Lower leg skin (tissue), 4 donors: Measurements from ENCODE around the gene SECTM1. TPM values are rescaled to one million over a fixed set of nuclear protein-coding genes. Genes with fewer than 3 reads are reported as not detected.
"Not testable (repeated sequence)": the region's sequence is repeated elsewhere in the genome, so short reads cannot be mapped to it uniquely, and the experiment has no call there.

ENCODE experiments used
- DNase-seq, 2 donors: peaks; one replicate each; pipeline ENCODE4 v3.0.0-alpha.2; 2019; ENCODE audit warnings: low spot score in 2 of 2
- H3K4me3 ChIP-seq: fragments of 200-600 bp; sonication (generic); 2 replicates; pipeline ENCODE4 v1.5.1; 2017; ENCODE audit warnings: mild to moderate bottlenecking, low read depth; ENCODE audit not compliant: poor library complexity, severe bottlenecking
- CTCF ChIP-seq, 3 donors: fragments of 450-650 bp; IDR thresholded peaks; one replicate each; pipeline ENCODE4 v1.5.1; 2016; ENCODE audit warnings: antibody characterized with exemption in 3 of 3, mild to moderate bottlenecking in 3 of 3, moderate library complexity in 2 of 3
- POLR2A ChIP-seq, 2 donors: fragments of 450-650 bp; IDR thresholded peaks; one replicate each; pipeline ENCODE4 v1.6.1; 2016 to 2017; ENCODE audit warnings: antibody characterized with exemption in 2 of 2, mild to moderate bottlenecking in 1 of 2, moderate library complexity in 1 of 2
- WGBS, 2 donors: methylation state at CpG; one replicate each; pipeline ENCODE4 v1.1.5; 2018; 5-methylcytosine and 5-hydroxymethylcytosine counted together
- intact Hi-C: fragments of 100-400 bp; cut with DNase I; formaldehyde crosslinking; loops from one replicate; pipeline ENCODE4 v1.15.0; 2023; ENCODE audit warnings: low total_unique reads
- total RNA-seq, 4 donors: library from RNA; depleted of rRNA; stranded (reverse); fragments of >200 nt; gene quantifications; one replicate each; pipeline ENCODE4 v1.1.0, GENCODE V29; 2016

Gene SECTM1
- total RNA-seq, 4 donors from 2014 or later: 12.4 to 16.3 (median 14.5) TPM

- intact Hi-C loops: no loop called here
- WGBS, 2 donors: 85 to 87% methylated on average over 25 to 36 of the region's 37 CpGs
- TF ChIP-seq POLR2A (IDR thresholded peaks at IDR 0.05): no peak
- no peak for TF ChIP-seq CTCF (IDR thresholded peaks at IDR 0.05)
- H3K4me3 ChIP-seq: no peak overlapping the region
- DNase-seq: no peak
Measured at GRCh38 chr17:82373731-82374625, 40.4 kb upstream of the SECTM1 start.

GRCh38 chr17:82373072-82373452 lies 39.5 kb upstream of the SECTM1 start:
- DNase-seq, intact Hi-C loops, H3K4me3 ChIP-seq: not testable (repeated sequence)
- WGBS, 2 donors: 88 to 91% methylated on average over 10 of the region's 10 CpGs

DNA sequence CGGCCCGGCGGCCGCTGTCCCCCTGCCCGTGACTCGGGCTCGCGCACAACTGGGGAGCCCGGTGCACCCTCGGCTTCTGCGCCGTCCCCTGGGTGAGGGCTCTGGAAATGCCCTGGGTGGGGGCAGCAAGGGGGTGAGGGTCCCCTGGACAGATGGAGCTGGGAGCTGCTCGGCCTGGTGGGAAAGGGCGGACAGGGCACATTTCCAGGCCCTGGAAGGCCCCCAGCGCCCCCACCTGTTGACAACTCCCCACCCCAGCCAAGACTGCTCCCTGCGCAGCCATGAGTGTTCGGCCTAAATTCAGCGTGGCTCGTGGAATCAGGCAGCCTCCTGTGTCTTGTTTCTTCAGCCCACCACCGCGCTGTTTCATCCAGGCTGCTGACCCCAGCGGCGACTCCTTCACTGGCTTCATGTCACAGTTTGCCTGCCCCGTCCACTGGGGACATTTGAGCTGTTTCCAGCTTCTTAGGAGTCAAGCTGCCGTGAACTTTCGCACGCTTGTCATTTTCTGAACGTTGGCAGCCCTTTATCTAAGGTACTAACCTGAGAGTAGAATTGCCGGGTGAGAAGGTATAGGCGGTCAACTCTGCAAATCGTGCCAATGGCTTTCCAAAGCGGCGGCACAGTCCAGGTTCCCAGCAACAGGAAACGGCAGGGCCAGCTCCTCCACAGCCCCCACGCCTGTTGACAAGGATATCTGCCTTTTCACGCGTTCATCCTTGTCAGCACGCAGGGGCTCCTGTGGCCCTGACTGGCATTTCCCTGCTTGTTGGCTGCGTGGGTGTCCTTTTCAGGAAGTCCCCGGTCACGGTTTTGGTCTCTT lies 38.9 kb upstream of the SECTM1 start:
- H3K4me3 ChIP-seq: no peak overlapping the region
- TF ChIP-seq POLR2A (IDR thresholded peaks at IDR 0.05): no peak
- TF ChIP-seq CTCF (IDR thresholded peaks at IDR 0.05): no peak
- WGBS, 2 donors: 74 to 77% methylated on average over 31 to 41 of the region's 41 CpGs
- intact Hi-C loops: no loop called here
- DNase-seq: no peak

DNA sequence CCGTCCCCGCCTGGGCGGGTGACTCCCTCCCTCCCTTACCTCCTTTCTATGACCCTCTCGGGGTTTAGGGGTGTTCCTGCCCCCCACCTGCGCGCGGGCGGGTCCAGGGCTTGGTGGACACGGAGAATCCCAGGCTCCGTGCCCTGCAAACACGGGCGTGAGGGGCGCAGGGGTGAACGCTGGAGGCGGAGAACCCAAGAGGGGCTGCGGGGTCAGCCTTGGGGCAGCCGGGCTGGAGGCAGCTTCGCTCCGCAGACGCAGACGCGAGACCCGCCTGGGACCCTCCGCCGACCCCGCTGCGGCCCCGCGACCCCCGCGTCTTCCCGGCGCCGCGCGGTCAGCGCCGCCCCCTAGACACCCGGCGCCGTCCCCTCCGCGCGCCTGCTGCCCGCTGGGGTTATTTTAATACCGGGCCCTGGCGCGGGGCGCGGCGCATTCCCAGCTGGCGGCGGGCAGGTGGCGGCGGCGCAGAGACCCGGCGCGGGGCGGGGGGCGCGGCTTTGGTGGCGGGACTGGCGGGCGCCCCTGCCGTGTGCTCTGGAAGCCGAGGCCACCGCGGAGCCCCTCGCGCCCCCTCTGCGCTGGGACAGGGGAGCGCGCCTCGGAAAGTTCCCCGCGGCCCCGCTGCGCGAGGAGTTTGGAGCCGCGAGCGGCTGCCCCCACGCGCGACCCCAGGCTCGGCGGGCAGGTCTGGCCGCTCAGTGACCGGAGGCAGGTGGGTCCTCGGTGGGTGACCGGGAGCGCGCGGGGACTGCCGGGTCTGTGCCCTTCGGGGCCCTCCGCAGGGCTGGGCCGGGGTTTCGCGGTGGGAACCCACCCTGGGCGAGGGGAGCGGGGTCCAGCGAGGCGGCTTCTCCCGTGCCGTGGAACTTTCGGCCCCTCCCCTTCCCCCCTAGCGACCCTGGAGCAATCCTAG lies 38.0 kb upstream of the SECTM1 start, which contains the start of gene UTS2R:
Gene UTS2R (plus strand): TSS at position 433 of the 916 bp plus-strand sequence. CDS start 2,560 bp downstream, outside the sequence.
- TF ChIP-seq CTCF (IDR thresholded peaks at IDR 0.05) (no peak), POLR2A (IDR thresholded peaks at IDR 0.05) (no peak)
- 10 to 16% methylated on average over 20 to 46 of the region's 109 CpGs for WGBS, 2 donors
- no peak within 1 kb of the TSS for H3K4me3 ChIP-seq
- DNase-seq: no peak
- intact Hi-C loops: no loop called here

DNA sequence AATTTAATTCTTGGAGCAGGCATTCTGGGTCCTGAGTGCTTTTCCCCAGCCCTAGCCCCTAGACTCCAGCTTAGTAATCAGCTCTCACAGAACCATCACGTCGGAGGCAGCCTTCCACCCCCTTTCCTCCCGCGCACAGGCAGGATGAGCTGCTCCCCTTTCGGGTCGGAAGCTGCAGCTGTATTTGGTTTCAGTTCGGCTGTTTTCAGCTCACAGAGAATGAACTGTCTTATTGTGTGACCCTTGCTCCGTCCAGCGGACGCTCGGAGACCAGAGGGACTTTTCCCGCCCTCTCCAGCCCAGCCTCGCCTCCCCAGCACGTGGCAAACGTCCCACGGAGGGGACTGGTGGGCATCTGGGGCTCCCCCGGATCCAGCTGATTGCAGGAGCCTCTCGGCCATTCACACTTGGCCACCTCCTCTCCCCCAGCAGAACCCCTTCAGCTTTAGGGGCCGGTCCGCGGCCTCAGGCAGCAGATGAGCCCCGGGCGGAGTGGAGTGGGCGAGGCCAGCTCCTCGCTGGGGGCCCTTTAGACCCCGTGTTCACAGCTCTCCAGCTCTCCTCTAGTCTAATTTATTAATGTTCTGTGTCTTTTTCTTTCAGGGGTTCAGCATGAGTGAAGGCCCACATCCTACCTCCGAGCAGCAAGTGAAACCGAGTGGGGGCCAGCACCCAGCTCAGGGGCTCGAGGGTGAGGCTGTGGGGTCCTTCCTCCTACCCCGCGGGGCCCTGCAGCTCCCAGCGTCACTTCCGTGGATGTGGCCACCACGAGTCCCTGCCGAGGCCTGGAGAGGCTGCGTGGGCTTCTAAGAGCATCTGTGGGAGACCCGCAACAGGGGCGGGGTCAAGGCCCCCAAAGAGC lies 37.1 kb upstream of the SECTM1 start:
- DNase-seq: no peak
- TF ChIP-seq POLR2A (IDR thresholded peaks at IDR 0.05) (no peak), CTCF (IDR thresholded peaks at IDR 0.05) (no peak)
- WGBS, 2 donors: 20 to 21% methylated on average over 32 to 38 of the region's 38 CpGs
- no peak overlapping the region for H3K4me3 ChIP-seq
- intact Hi-C loops: no loop called here
